HCT116 (cell line): ENCODE measurements around the gene GBE1. TPM values are rescaled to one million over a fixed set of nuclear protein-coding genes. Genes with fewer than 3 reads are reported as not detected.

Experiments used
- ATAC-seq: fragments of 200-7000 bp; cut with Tn5 transposase; 2 replicates; pipeline ENCODE4 v1.9.1; 2020; ENCODE audit warnings: mild to moderate bottlenecking, moderate library complexity
- BruUV-seq: library from RNA; stranded (reverse); fragments of 400-500 nt; replicated peaks from 2 replicates; lab custom pipeline; 2021; lab: Mats Ljungman, UMichigan
- CTCF ChIA-PET: fragments of 300-600 bp; sonication (Branson Sonifier 250); formaldehyde crosslinking; loops from one replicate; lab custom pipeline; 2021; ENCODE audit warnings: antibody characterized with exemption; lab: Charles Lee
- POLR2A ChIA-PET: fragments of 300-600, 350-600 bp; sonication (Branson Sonifier 250); formaldehyde crosslinking; loops from one replicate; lab custom pipeline; 2021; ENCODE audit warnings: antibody characterized with exemption; lab: Charles Lee
- RAD21 ChIA-PET, 2 experiments: fragments of 300-600 bp; sonication (Branson Sonifier 250); formaldehyde crosslinking; loops; one replicate each; lab custom pipeline; 2023; ENCODE audit warnings: low total read pairs in 2 of 2; ENCODE audit not compliant: uncharacterized antibody in 2 of 2, unreplicated experiment in 2 of 2, low non-redundant PET in 1 of 2; lab: Charles Lee
- DNase-seq: peaks from one replicate; pipeline ENCODE4 v3.0.0-alpha.2; 2010; ENCODE audit warnings: low read depth, low spot score
- H2AFZ ChIP-seq: fragments of 200-600 bp; shearing (Covaris generic), sonication (generic); 2 replicates; pipeline ENCODE4 v1.6.1; 2017; ENCODE audit warnings: low read depth, mixed run types, mixed read lengths, antibody characterized with exemption, low read length; ENCODE audit not compliant: poor library complexity, severe bottlenecking
- H3K27ac ChIP-seq: 2 replicates; pipeline ENCODE4 v1.5.1; 2012; ENCODE audit warnings: low read depth, low read length
- H3K27me3 ChIP-seq: fragments of 200-600 bp; sonication (generic); 2 replicates; pipeline ENCODE4 v1.6.1; 2016; ENCODE audit warnings: mixed run types, low read length, mixed read lengths; ENCODE audit not compliant: insufficient read depth
- H3K36me3 ChIP-seq, 2 experiments: fragments of 200-500 bp in 1 of 2; fragments of 200-600 bp in 1 of 2; sonication (Bioruptor generic) in 1 of 2; sonication (generic) in 1 of 2; 2 replicates each; pipeline versions ENCODE4 v1.5.1 to v1.6.1; 2014 to 2016; ENCODE audit warnings: low read length in 2 of 2, inconsistent platforms in 1 of 2, mixed read lengths in 1 of 2, mixed run types in 1 of 2; ENCODE audit not compliant: insufficient read depth in 2 of 2, control insufficient read depth in 1 of 2
- H3K4me1 ChIP-seq, 2 experiments: fragments of 200-600 bp in 1 of 2; sonication (generic) in 1 of 2; 2 replicates each; pipeline versions ENCODE4 v1.5.1 to v1.6.1; 2012 to 2017; ENCODE audit warnings: low read length in 2 of 2, inconsistent platforms in 1 of 2, mild to moderate bottlenecking in 1 of 2, mixed read lengths in 1 of 2, mixed run types in 1 of 2, moderate library complexity in 1 of 2; ENCODE audit not compliant: insufficient read depth in 2 of 2, control insufficient read depth in 1 of 2
- H3K4me2 ChIP-seq: fragments of 200-600 bp; sonication (generic); 2 replicates; pipeline ENCODE4 v1.6.1; 2017; ENCODE audit warnings: mixed run types, low read length, mixed read lengths
- H3K4me3 ChIP-seq, 2 experiments: fragments of 200-600 bp in 1 of 2; sonication (generic) in 1 of 2; replicated peaks in 1 of 2; 2 replicates each; pipeline ENCODE4 v1.5.1; 2011 to 2016; ENCODE audit warnings: low read length in 2 of 2, control low read depth in 1 of 2, low read depth in 1 of 2, mild to moderate bottlenecking in 1 of 2, mixed read lengths in 1 of 2, mixed run types in 1 of 2
- H3K79me2 ChIP-seq: fragments of 200-600 bp; sonication (generic); 2 replicates; pipeline ENCODE4 v1.6.1; 2017; ENCODE audit warnings: mild to moderate bottlenecking, mixed run types, low read length, moderate library complexity, mixed read lengths; ENCODE audit not compliant: insufficient read depth
- H3K9ac ChIP-seq: fragments of 200-600 bp; sonication (generic); 2 replicates; pipeline ENCODE4 v1.6.1; 2016; ENCODE audit warnings: low read length, mixed read lengths
- H3K9me2 ChIP-seq: fragments of 200-600 bp; sonication (generic), shearing (Covaris generic); 2 replicates; pipeline ENCODE4 v1.6.1; 2017; ENCODE audit warnings: mixed run types, mild to moderate bottlenecking, moderate library complexity; ENCODE audit not compliant: insufficient read depth
- H3K9me3 ChIP-seq, 2 experiments: fragments of 200-500 bp in 1 of 2; fragments of 200-600 bp in 1 of 2; sonication (Bioruptor generic) in 1 of 2; sonication (generic) in 1 of 2; 2 replicates each; pipeline ENCODE4 v1.6.1; 2014 to 2017; ENCODE audit warnings: low read length in 2 of 2, mixed read lengths in 2 of 2, inconsistent platforms in 1 of 2, low read depth in 1 of 2, mild to moderate bottlenecking in 1 of 2, mixed run types in 1 of 2, moderate library complexity in 1 of 2; ENCODE audit not compliant: control insufficient read depth in 1 of 2, insufficient read depth in 1 of 2
- H4K20me1 ChIP-seq: fragments of 200-600 bp; sonication (generic), shearing (Covaris generic); 2 replicates; pipeline ENCODE4 v1.6.1; 2017; ENCODE audit warnings: mixed run types, mild to moderate bottlenecking, moderate library complexity; ENCODE audit not compliant: insufficient read depth
- ATF3 ChIP-seq: IDR thresholded peaks from 2 replicates; pipeline ENCODE4 v1.6.1; 2012
- CBX3 ChIP-seq: IDR thresholded peaks from 2 replicates; pipeline ENCODE4 v1.6.1; 2012; ENCODE audit warnings: low read depth
- CTCF ChIP-seq, 3 experiments: fragments of 200-600 bp in 1 of 3; sonication (generic) in 1 of 3; IDR thresholded peaks in 2 of 3; conservative IDR thresholded peaks in 1 of 3; 2 replicates each; pipeline ENCODE4 v1.5.1; 2012 to 2017; ENCODE audit warnings: low read depth in 2 of 3, low read length in 2 of 3, antibody characterized with exemption in 1 of 3, borderline replicate concordance in 1 of 3, control low read depth in 1 of 3, mild to moderate bottlenecking in 1 of 3, mixed read lengths in 1 of 3, mixed run types in 1 of 3, moderate library complexity in 1 of 3; ENCODE audit not compliant: insufficient read depth in 1 of 3
- EGR1 ChIP-seq: IDR thresholded peaks from 2 replicates; pipeline ENCODE4 v1.6.1; 2012; ENCODE audit warnings: low read depth
- EZH2 ChIP-seq: fragments of 200-600 bp; sonication (generic); IDR thresholded peaks from 2 replicates; pipeline ENCODE4 v1.6.1; 2017; ENCODE audit warnings: antibody characterized with exemption, mixed run types
- POLR2AphosphoS5 ChIP-seq: IDR thresholded peaks from 2 replicates; pipeline ENCODE4 v1.6.1; 2011; ENCODE audit warnings: mild to moderate bottlenecking, low read depth, low read length, moderate library complexity
- SIN3A ChIP-seq: IDR thresholded peaks from 2 replicates; pipeline ENCODE4 v1.6.1; 2012; ENCODE audit warnings: low read depth
- SP1 ChIP-seq: IDR thresholded peaks from 2 replicates; pipeline ENCODE4 v1.6.1; 2012; ENCODE audit warnings: low read depth
- YY1 ChIP-seq: IDR thresholded peaks from 2 replicates; pipeline ENCODE4 v1.6.1; 2011; ENCODE audit warnings: low read length, low read depth, moderate library complexity, mild to moderate bottlenecking; ENCODE audit not compliant: insufficient replicate concordance; ENCODE audit errors: extremely low read depth
- intact Hi-C: fragments of 100-400 bp; cut with micrococcal nuclease; formaldehyde crosslinking; loops from 2 replicates; pipeline ENCODE4 v1.10.0; 2022
- total RNA-seq: library from RNA; stranded (reverse); gene quantifications from one replicate; pipeline ENCODE4 v1.2.1, GENCODE V29; 2021; ENCODE audit not compliant: unreplicated experiment
- TF ChIP-seq, protein P1 (sequence below): IDR thresholded peaks from 2 replicates; pipeline ENCODE4 v1.6.1; 2012
- TF ChIP-seq, protein P2 (sequence below): IDR thresholded peaks from 2 replicates; pipeline ENCODE4 v1.6.1; 2011; ENCODE audit warnings: mild to moderate bottlenecking, low read length, moderate library complexity; ENCODE audit not compliant: insufficient replicate concordance; ENCODE audit errors: extremely low read depth

Gene GBE1
- total RNA-seq, 1 experiment from 2014 or later = 27.7 TPM

DNA sequence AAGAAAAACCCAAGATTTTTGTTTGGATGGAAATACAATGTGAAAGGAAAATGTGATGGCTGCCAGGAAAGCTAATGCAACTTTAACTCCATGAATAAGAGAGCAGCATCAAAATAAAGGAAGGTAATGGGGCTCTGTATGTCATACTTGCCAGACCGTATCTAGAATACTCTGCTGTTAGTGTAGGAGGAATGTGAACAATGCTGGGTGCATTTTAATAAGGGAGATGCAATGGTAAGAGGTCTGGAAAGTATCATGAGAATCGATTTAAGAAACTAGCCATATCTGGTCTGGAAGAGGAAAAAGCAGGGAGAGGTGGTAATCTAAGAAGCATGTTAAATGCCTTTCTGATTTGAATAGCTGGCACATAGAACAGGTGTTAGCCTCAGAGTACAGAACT, 239.6 kb downstream of the GBE1 start:
- H3K9me2 ChIP-seq = no peaks in the 10 kb centered on the region
- H3K4me2 ChIP-seq = no peak overlapping the region
- ChIA-PET RAD21 (no interaction called here), POLR2A (no interaction called here), CTCF (no interaction called here)
- TF ChIP-seq, protein P1, sequence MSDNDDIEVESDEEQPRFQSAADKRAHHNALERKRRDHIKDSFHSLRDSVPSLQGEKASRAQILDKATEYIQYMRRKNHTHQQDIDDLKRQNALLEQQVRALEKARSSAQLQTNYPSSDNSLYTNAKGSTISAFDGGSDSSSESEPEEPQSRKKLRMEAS = no peak
- TF ChIP-seq EZH2 = no peak
- TF ChIP-seq CBX3 = no peak
- TF ChIP-seq SIN3A = no peak
- TF ChIP-seq CTCF (IDR thresholded peaks at IDR 0.05 in 2 of 3, conservative IDR thresholded peaks at IDR 0.05 in 1 of 3; ENCODE audit: borderline replicate concordance in 1 of 3, insufficient read depth in 1 of 3, low read depth in 2 of 3, low read length in 2 of 3) = no peak
- TF ChIP-seq, protein P2, sequence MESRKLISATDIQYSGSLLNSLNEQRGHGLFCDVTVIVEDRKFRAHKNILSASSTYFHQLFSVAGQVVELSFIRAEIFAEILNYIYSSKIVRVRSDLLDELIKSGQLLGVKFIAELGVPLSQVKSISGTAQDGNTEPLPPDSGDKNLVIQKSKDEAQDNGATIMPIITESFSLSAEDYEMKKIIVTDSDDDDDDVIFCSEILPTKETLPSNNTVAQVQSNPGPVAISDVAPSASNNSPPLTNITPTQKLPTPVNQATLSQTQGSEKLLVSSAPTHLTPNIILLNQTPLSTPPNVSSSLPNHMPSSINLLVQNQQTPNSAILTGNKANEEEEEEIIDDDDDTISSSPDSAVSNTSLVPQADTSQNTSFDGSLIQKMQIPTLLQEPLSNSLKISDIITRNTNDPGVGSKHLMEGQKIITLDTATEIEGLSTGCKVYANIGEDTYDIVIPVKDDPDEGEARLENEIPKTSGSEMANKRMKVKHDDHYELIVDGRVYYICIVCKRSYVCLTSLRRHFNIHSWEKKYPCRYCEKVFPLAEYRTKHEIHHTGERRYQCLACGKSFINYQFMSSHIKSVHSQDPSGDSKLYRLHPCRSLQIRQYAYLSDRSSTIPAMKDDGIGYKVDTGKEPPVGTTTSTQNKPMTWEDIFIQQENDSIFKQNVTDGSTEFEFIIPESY = no peak
- no peak for TF ChIP-seq SP1
- TF ChIP-seq POLR2AphosphoS5 = no peak
- no peak for TF ChIP-seq ATF3
- TF ChIP-seq YY1 = no peak
- TF ChIP-seq EGR1 = no peak
- no peaks in the 10 kb centered on the region for H4K20me1 ChIP-seq
- no peak overlapping the region for H3K9ac ChIP-seq
- H3K27ac ChIP-seq = no peak overlapping the region
- no peaks in the 10 kb centered on the region for H3K9me3 ChIP-seq
- intact Hi-C loops = no loop called here
- no TSS peak for BruUV-seq
- ATAC-seq (no peak), DNase-seq (no peak)
- H3K4me1 ChIP-seq = no peaks in the 10 kb centered on the region
- H3K27me3 ChIP-seq = no peaks in the 10 kb centered on the region
- H3K4me3 ChIP-seq = no peak overlapping the region
- no peaks in the 10 kb centered on the region for H3K79me2 ChIP-seq
- no peaks in the 10 kb centered on the region for H3K36me3 ChIP-seq
- H2AFZ ChIP-seq = no peak overlapping the region
